Esophagus squamous epithelium (tissue), 5 donors: Measurements from ENCODE around the gene CARHSP1. TPM values are rescaled to one million over a fixed set of nuclear protein-coding genes. Genes with fewer than 3 reads are reported as not detected.

Experiments
- DNase-seq: peaks from one replicate; lab custom pipeline; 2025; lab: John Stamatoyannopoulos, UW
- H3K27ac ChIP-seq, 4 donors: fragments of 200-600 bp; sonication (generic); one replicate each; pipeline ENCODE4 v1.5.1; 2016 to 2019; ENCODE audit warnings: mild to moderate bottlenecking in 1 of 4
- H3K27me3 ChIP-seq, 4 donors: fragments of 200-600 bp; sonication (generic); 1 replicate in 3 of 4; 2 replicates in 1 of 4; pipeline versions ENCODE4 v1.5.1 to v1.6.0; 2017 to 2021; ENCODE audit warnings: antibody characterized with exemption in 1 of 4
- H3K36me3 ChIP-seq, 3 donors: fragments of 200-600 bp; sonication (generic); one replicate each; pipeline ENCODE4 v1.5.1; 2016 to 2019
- H3K4me1 ChIP-seq, 3 donors: fragments of 200-600 bp; sonication (generic); one replicate each; pipeline ENCODE4 v1.5.1; 2017 to 2019
- H3K4me3 ChIP-seq, 4 donors: fragments of 200-600 bp; sonication (generic); 1 replicate in 3 of 4; 2 replicates in 1 of 4; pipeline ENCODE4 v1.5.1; 2016 to 2019; ENCODE audit warnings: mild to moderate bottlenecking in 2 of 4, moderate library complexity in 1 of 4
- H3K9me3 ChIP-seq, 3 donors: fragments of 200-600 bp; sonication (generic); one replicate each; pipeline ENCODE4 v1.5.1; 2016 to 2019
- CTCF ChIP-seq, 6 experiments: fragments of 450-650 bp in 4 of 6; fragments of 200-600 bp in 2 of 6; sonication (generic) in 2 of 6; IDR thresholded peaks; one replicate each; pipeline ENCODE4 v1.5.1; 2016 to 2019; ENCODE audit warnings: antibody characterized with exemption in 6 of 6, mild to moderate bottlenecking in 4 of 6, moderate library complexity in 4 of 6
- POLR2A ChIP-seq, 4 donors: fragments of 450-650 bp; IDR thresholded peaks; one replicate each; pipeline ENCODE4 v1.6.1; 2017; ENCODE audit warnings: antibody characterized with exemption in 4 of 4, mild to moderate bottlenecking in 4 of 4, moderate library complexity in 3 of 4
- WGBS, 2 donors: methylation state at CpG; one replicate each; pipeline ENCODE4 v1.1.5; 2018; 5-methylcytosine and 5-hydroxymethylcytosine counted together
- intact Hi-C: fragments of 100-400 bp; cut with DNase I; formaldehyde crosslinking; loops from one replicate; pipeline ENCODE4 v1.15.0; 2022
- total RNA-seq, 4 donors: library from RNA; depleted of rRNA; stranded (reverse); fragments of >200 nt; gene quantifications; one replicate each; pipeline ENCODE4 v1.1.0, GENCODE V29; 2016
- donor health status: DM: yes; HTN: yes; CAD: no.

Gene CARHSP1
- total RNA-seq, 4 donors from 2014 or later, result 84.5 to 244 (median 159) TPM

GRCh38 chr16:8859913-8860881 is 8.6 kb downstream of the CARHSP1 start:
- intact Hi-C loops, result no loop called here
- no peaks in the 10 kb centered on the region for H3K27me3 ChIP-seq
- whole genome bisulfite sequencing, 2 donors, result 55 to 71% methylated on average over 13 to 15 of the region's 25 CpGs
- H3K4me3 ChIP-seq, result peak overlapping the region in 1 of 4 donors; percentile 23
- no peak for DNase-seq
- peaks cover 20 to 49% (median 33%) of the 10 kb centered on the region in 3 donors for H3K36me3 ChIP-seq
- no peaks in the 10 kb centered on the region for H3K9me3 ChIP-seq
- peak overlapping the region; percentile 30 to 84 (median 52) for H3K27ac ChIP-seq
- H3K4me1 ChIP-seq, result peaks cover 23 to 73% (median 56%) of the 10 kb centered on the region in 3 donors
- TF ChIP-seq CTCF (IDR thresholded peaks at IDR 0.05) (no peak), POLR2A (IDR thresholded peaks at IDR 0.05) (no peak)

DNA sequence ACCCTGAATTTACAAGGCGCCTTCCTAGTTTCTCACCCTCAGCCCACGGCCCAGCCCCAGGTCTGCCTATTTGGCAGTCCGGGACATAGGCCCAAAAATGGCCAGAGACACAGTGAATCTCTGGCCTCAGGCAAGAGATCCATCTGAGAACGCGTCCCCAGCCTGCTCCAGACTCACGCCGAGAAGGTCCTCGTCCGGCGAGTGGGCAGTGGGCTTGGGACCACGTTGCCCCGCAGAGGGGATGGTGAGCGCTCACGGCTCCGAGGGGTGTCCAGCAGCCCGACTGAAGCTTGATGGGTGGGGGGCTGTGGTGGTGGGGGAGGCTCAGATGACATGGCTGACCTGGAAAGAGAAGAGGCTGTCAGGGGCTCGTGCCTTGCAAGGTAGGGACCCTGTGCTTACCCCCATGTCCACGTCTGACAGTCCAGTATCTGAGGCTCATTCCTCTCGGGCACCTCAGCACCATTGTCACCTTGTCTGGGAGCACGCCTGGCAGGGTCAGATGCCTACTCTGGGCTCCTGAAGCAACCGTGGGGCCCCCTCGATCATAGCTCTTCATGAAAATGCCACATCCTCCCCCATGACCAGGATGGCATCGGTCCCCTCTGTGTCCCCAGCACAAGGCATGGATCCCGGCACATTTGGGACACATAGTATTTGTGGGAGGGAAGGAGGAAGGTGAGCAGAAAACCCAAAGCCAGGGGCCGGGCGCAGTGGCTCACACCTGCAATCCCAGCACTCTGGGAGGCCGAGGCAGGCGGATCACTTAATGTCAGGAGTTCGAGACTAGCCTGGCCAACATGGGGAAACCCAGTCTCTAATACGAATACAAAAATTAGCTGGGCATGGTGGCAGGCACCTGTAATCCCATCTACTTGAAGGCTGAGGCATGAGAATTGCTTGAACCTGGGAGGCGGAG is 9.6 kb downstream of the CARHSP1 start:
- WGBS, 2 donors, result 72 to 88% methylated on average over 4 to 12 of the region's 31 CpGs

GRCh38 chr16:8855972-8856371 is 12.8 kb downstream of the CARHSP1 start:
- peaks cover 21 to 76% (median 43%) of the 10 kb centered on the region in 3 donors for H3K36me3 ChIP-seq
- no peak overlapping the region for H3K27ac ChIP-seq
- no peak for DNase-seq
- no peaks in the 10 kb centered on the region for H3K9me3 ChIP-seq
- TF ChIP-seq CTCF (IDR thresholded peaks at IDR 0.05), result no peak
- intact Hi-C loops, result no loop called here
- peaks cover 3 to 58% (median 31%) of the 10 kb centered on the region in 3 donors for H3K4me1 ChIP-seq
- H3K27me3 ChIP-seq, result no peaks in the 10 kb centered on the region
- H3K4me3 ChIP-seq, result no peak overlapping the region
- 42 to 54% methylated on average over 2 to 5 of the region's 5 CpGs for WGBS, 2 donors

More for the DNA sequence above, 9.6 kb downstream of the CARHSP1 start:
- TF ChIP-seq CTCF (IDR thresholded peaks at IDR 0.05) (no peak), POLR2A (IDR thresholded peaks at IDR 0.05) (no peak)
- no peak for DNase-seq
- Histone ChIP-seq H3K4me1 (peaks cover 13 to 66% (median 47%) of the 10 kb centered on the region in 3 donors), H3K36me3 (peaks cover 21 to 58% (median 38%) of the 10 kb centered on the region in 3 donors), H3K4me3 (no peak overlapping the region), H3K27me3 (no peaks in the 10 kb centered on the region), H3K9me3 (no peaks in the 10 kb centered on the region), H3K27ac (peak overlapping the region; percentile 30 to 84 (median 52))
- intact Hi-C loops, result no loop called here

GRCh38 chr16:8855051-8855786 is 13.6 kb downstream of the CARHSP1 start:
- no peak for DNase-seq
- Histone ChIP-seq H3K4me3 (no peak overlapping the region), H3K36me3 (peaks cover 21 to 76% (median 43%) of the 10 kb centered on the region in 3 donors), H3K27ac (no peak overlapping the region), H3K9me3 (no peaks in the 10 kb centered on the region), H3K27me3 (no peaks in the 10 kb centered on the region), H3K4me1 (peaks cover 5 to 58% (median 33%) of the 10 kb centered on the region in 3 donors)
- 91 to 94% methylated on average over 5 to 7 of the region's 11 CpGs for WGBS, 2 donors
- intact Hi-C loops, result no loop called here
- TF ChIP-seq POLR2A (IDR thresholded peaks at IDR 0.05) (no peak), CTCF (IDR thresholded peaks at IDR 0.05) (peak in 1 of 6 experiments; percentile 35)
